GM12873 (cell line): ENCODE data around the gene PYGL.

Experiments used
- CTCF ChIP-seq: IDR thresholded peaks from 2 replicates; pipeline ENCODE4 v1.5.1; 2012; ENCODE audit warnings: low read depth, mild to moderate bottlenecking, moderate library complexity, low read length, control low read depth; ENCODE audit not compliant: insufficient read depth; ENCODE audit errors: missing control alignments

Gene PYGL

GRCh38 chr14:50892255-50892654 lies 52.0 kb downstream of the PYGL start:
- TF ChIP-seq CTCF: no peak

- no peak for TF ChIP-seq CTCF
These were observed 56.8 kb downstream of the PYGL start for GRCh38 chr14:50887476-50887875.

GRCh38 chr14:50883827-50884197 lies 60.5 kb downstream of the PYGL start:
- TF ChIP-seq CTCF: no peak

- no peak for TF ChIP-seq CTCF
These were observed 61.1 kb downstream of the PYGL start for GRCh38 chr14:50882932-50883826.

GRCh38 chr14:50875359-50876070 lies 68.8 kb downstream of the PYGL start:
- no peak for TF ChIP-seq CTCF

GRCh38 chr14:50874757-50875156 lies 69.5 kb downstream of the PYGL start:
- no peak for TF ChIP-seq CTCF
